GM23338 (cell line): Measurements from ENCODE around the gene CENPH.

Source experiments
- CREB1 ChIP-seq: fragments of 250-450 bp; sonication (Bioruptor Pico); IDR thresholded peaks from 2 replicates; pipeline ENCODE4 v1.5.0; 2020; ENCODE audit warnings: low read depth, mild to moderate bottlenecking, moderate library complexity
- EZH2 ChIP-seq: fragments of 200-600 bp; sonication (generic); IDR thresholded peaks from one replicate; pipeline ENCODE4 v1.8.0; 2017; ENCODE audit warnings: antibody characterized with exemption, mild to moderate bottlenecking, low read depth; ENCODE audit not compliant: unreplicated experiment
- EZH2phosphoT487 ChIP-seq: fragments of 200-600 bp; sonication (generic); IDR thresholded peaks from one replicate; pipeline ENCODE4 v1.8.1; 2018; ENCODE audit warnings: antibody characterized with exemption; ENCODE audit not compliant: unreplicated experiment
- JUNB ChIP-seq: IDR thresholded peaks from one replicate; pipeline ENCODE4 v1.6.1; 2016; ENCODE audit warnings: antibody characterized with exemption; ENCODE audit not compliant: unreplicated experiment
- POLR2AphosphoS5 ChIP-seq: IDR thresholded peaks from 2 replicates; pipeline ENCODE4 v1.6.1; 2016; ENCODE audit warnings: antibody characterized with exemption, low read depth
- REST ChIP-seq: IDR thresholded peaks from one replicate; pipeline ENCODE4 v1.6.1; 2018; ENCODE audit warnings: antibody characterized with exemption; ENCODE audit not compliant: unreplicated experiment
- ZNF114 ChIP-seq: fragments of 250-450 bp; sonication (Bioruptor Pico); IDR thresholded peaks from 2 replicates; pipeline ENCODE4 v1.5.0; 2020; ENCODE audit warnings: mild to moderate bottlenecking, moderate library complexity
- ZNF331 ChIP-seq: fragments of 250-450 bp; sonication (Bioruptor Pico); IDR thresholded peaks from 2 replicates; pipeline ENCODE4 v1.5.0; 2020; ENCODE audit warnings: low read depth, mild to moderate bottlenecking, moderate library complexity
- TF ChIP-seq, protein P1 (sequence below), 2 experiments: fragments of 200-600 bp in 1 of 2; sonication (generic) in 1 of 2; conservative IDR thresholded peaks; 2 replicates each; pipeline versions ENCODE4 v1.5.1 to v1.6.1; 2016 to 2017; ENCODE audit warnings: antibody characterized with exemption in 2 of 2, low read depth in 2 of 2, mild to moderate bottlenecking in 2 of 2, moderate library complexity in 1 of 2
- TF ChIP-seq, protein P2 (sequence below): IDR thresholded peaks from 2 replicates; pipeline ENCODE4 v1.6.1; 2016; ENCODE audit warnings: antibody characterized with exemption

GRCh38 chr5:69213513-69214215 is 24.3 kb downstream of the CENPH start:
- TF ChIP-seq, protein P1, sequence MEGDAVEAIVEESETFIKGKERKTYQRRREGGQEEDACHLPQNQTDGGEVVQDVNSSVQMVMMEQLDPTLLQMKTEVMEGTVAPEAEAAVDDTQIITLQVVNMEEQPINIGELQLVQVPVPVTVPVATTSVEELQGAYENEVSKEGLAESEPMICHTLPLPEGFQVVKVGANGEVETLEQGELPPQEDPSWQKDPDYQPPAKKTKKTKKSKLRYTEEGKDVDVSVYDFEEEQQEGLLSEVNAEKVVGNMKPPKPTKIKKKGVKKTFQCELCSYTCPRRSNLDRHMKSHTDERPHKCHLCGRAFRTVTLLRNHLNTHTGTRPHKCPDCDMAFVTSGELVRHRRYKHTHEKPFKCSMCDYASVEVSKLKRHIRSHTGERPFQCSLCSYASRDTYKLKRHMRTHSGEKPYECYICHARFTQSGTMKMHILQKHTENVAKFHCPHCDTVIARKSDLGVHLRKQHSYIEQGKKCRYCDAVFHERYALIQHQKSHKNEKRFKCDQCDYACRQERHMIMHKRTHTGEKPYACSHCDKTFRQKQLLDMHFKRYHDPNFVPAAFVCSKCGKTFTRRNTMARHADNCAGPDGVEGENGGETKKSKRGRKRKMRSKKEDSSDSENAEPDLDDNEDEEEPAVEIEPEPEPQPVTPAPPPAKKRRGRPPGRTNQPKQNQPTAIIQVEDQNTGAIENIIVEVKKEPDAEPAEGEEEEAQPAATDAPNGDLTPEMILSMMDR (conservative IDR thresholded peaks at IDR 0.05; ENCODE audit: low read depth in 2 of 2), result no peak
- TF ChIP-seq POLR2AphosphoS5, result no peak
- no peak for TF ChIP-seq EZH2
- TF ChIP-seq CREB1 (CRISPR knock-in tag), result no peak
- no peak for TF ChIP-seq EZH2phosphoT487
- TF ChIP-seq JUNB, result no peak
- TF ChIP-seq ZNF331 (CRISPR knock-in tag), result no peak
- no peak for TF ChIP-seq REST
- TF ChIP-seq ZNF114, result no peak
- TF ChIP-seq, protein P2, sequence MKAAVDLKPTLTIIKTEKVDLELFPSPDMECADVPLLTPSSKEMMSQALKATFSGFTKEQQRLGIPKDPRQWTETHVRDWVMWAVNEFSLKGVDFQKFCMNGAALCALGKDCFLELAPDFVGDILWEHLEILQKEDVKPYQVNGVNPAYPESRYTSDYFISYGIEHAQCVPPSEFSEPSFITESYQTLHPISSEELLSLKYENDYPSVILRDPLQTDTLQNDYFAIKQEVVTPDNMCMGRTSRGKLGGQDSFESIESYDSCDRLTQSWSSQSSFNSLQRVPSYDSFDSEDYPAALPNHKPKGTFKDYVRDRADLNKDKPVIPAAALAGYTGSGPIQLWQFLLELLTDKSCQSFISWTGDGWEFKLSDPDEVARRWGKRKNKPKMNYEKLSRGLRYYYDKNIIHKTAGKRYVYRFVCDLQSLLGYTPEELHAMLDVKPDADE, result no peak
